Ascending aorta (tissue), 2 donors: ENCODE data around the gene KRTAP4-3. TPM values are rescaled to one million over a fixed set of nuclear protein-coding genes. Genes with fewer than 3 reads are reported as not detected.
"Not testable (repeated sequence)": the region's sequence is repeated elsewhere in the genome, so short reads cannot be mapped to it uniquely, and the experiment has no call there.

Experiments
- DNase-seq, 2 donors: peaks; one replicate each; pipeline ENCODE4 v3.0.0-alpha.2; 2019; ENCODE audit warnings: low spot score in 2 of 2
- H3K27ac ChIP-seq, 2 donors: fragments of 200-600 bp; sonication (generic); one replicate each; pipeline ENCODE4 v1.5.1; 2016 to 2017; ENCODE audit warnings: mild to moderate bottlenecking in 1 of 2
- H3K27me3 ChIP-seq: fragments of 200-600 bp; sonication (generic); one replicate; pipeline ENCODE4 v1.5.1; 2017
- H3K36me3 ChIP-seq, 2 donors: fragments of 200-600 bp; sonication (generic); one replicate each; pipeline ENCODE4 v1.5.1; 2016
- H3K4me1 ChIP-seq, 2 donors: fragments of 200-600 bp; sonication (generic); one replicate each; pipeline ENCODE4 v1.5.1; 2016 to 2017; ENCODE audit warnings: mild to moderate bottlenecking in 1 of 2
- H3K4me3 ChIP-seq, 2 donors: fragments of 200-600 bp; sonication (generic); one replicate each; pipeline ENCODE4 v1.5.1; 2016 to 2017; ENCODE audit warnings: mild to moderate bottlenecking in 1 of 2
- H3K9me3 ChIP-seq, 2 donors: fragments of 200-600 bp; sonication (generic); one replicate each; pipeline ENCODE4 v1.5.1; 2016
- intact Hi-C: fragments of 100-400 bp; cut with DNase I; formaldehyde crosslinking; loops from one replicate; pipeline ENCODE4 v1.15.1; 2023
- total RNA-seq: library from RNA; depleted of rRNA; stranded (reverse); fragments of >200 nt; gene quantifications from one replicate; pipeline ENCODE4 v1.1.0, GENCODE V29; 2016
- TF ChIP-seq, protein P1 (sequence below), 3 experiments: fragments of 200-600 bp in 2 of 3; fragments of 450-650 bp in 1 of 3; sonication (generic) in 2 of 3; IDR thresholded peaks; one replicate each; pipeline ENCODE4 v1.5.1; 2016 to 2019; ENCODE audit warnings: antibody characterized with exemption in 3 of 3, mild to moderate bottlenecking in 1 of 3, moderate library complexity in 1 of 3

Gene KRTAP4-3
- total RNA-seq, 1 donor from 2014 or later: not detected

DNA sequence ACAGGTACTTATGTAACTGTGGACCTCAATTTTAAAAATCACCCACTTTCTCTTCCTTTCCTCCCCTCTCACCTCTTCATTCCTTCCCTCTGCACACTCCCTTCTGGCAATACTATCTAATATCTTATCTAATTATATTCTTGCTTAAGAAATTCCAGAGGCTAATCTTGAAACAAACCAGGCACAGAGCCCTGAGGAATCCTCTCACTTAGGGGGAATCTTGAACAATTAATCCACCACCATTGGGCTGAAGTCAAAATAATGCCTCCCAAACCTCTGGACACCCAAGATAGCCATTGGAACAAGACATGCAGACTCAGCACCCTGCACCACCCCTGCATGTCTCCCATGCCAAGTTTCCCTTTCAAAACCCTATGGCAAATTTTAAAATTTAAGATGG, 26.7 kb downstream of the KRTAP4-3 start:
- no peak overlapping the region for H3K4me3 ChIP-seq
- DNase-seq: no peak
- H3K36me3 ChIP-seq: no peaks in the 10 kb centered on the region
- H3K27ac ChIP-seq: no peak overlapping the region
- TF ChIP-seq, protein P1, sequence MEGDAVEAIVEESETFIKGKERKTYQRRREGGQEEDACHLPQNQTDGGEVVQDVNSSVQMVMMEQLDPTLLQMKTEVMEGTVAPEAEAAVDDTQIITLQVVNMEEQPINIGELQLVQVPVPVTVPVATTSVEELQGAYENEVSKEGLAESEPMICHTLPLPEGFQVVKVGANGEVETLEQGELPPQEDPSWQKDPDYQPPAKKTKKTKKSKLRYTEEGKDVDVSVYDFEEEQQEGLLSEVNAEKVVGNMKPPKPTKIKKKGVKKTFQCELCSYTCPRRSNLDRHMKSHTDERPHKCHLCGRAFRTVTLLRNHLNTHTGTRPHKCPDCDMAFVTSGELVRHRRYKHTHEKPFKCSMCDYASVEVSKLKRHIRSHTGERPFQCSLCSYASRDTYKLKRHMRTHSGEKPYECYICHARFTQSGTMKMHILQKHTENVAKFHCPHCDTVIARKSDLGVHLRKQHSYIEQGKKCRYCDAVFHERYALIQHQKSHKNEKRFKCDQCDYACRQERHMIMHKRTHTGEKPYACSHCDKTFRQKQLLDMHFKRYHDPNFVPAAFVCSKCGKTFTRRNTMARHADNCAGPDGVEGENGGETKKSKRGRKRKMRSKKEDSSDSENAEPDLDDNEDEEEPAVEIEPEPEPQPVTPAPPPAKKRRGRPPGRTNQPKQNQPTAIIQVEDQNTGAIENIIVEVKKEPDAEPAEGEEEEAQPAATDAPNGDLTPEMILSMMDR (IDR thresholded peaks at IDR 0.05): no peak
- peaks cover 3% of the 10 kb centered on the region in 2 donors for H3K9me3 ChIP-seq
- no peaks in the 10 kb centered on the region for H3K4me1 ChIP-seq
- intact Hi-C loops: no loop called here
- H3K27me3 ChIP-seq: no peaks in the 10 kb centered on the region

- intact Hi-C loops: no loop called here
- no peak for DNase-seq
- Histone ChIP-seq H3K27me3 (no peaks in the 10 kb centered on the region), H3K27ac (no peak within 1 kb of the TSS), H3K4me3 (no peak within 1 kb of the TSS), H3K4me1 (no peaks in the 10 kb centered on the region), H3K9me3 (peaks cover 3% of the 10 kb centered on the region in 2 donors), H3K36me3 (no peaks in the 10 kb centered on the region)
- TF ChIP-seq, protein P1 (IDR thresholded peaks at IDR 0.05): no peak
These were observed 27.5 kb downstream of the KRTAP4-3 start, which contains the start of gene KRTAP4-6 for GRCh38 chr17:41140360-41141131. Gene KRTAP4-6, minus strand, starts transcription at chr17:41140544. Its CDS starts 57 bp downstream, at chr17:41140487.

GRCh38 chr17:41139865-41140264, 28.2 kb downstream of the KRTAP4-3 start:
- H3K4me3 ChIP-seq, H3K27ac ChIP-seq, H3K9me3 ChIP-seq, intact Hi-C loops, DNase-seq, H3K27me3 ChIP-seq, H3K4me1 ChIP-seq, H3K36me3 ChIP-seq: not testable (repeated sequence)

DNA sequence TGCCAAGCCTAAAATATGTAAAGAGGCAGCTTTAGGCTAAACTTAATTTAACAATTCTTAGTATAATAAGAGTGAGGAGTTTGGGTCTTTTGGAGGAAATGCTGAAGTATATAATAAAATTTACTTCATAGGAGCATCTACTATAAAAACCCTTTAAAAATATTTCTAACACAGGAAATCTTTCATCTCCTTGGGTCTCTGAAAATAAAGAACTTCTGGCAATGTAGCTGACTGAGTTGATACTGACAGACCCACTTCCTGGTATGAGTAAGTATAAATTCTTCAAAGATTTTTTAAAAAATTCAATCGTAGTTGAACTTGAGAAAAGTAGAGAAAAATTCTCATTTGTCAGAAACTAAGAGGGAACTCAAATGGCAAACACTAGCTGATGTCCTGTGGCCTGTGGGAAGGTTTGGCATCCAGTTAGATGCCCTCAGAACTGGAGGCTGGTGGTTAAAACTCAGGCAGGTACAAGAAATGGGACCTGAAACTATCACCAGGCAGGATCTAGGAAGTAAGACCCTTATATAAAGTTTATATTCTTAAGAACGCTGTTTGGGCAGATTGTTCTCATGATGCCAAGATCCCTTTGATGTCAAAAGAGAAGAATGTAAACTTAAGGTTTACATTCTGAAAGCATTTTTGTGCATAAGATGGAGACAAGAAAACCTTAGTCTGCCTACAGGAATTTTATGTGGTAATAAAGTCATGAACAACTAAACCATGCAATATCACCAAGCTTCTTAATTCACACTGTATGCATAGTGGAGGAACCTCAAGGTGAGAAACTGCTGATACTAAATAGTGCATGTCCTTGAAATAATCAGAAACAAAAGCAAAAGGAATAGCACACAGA, 33.9 kb downstream of the KRTAP4-3 start:
- peaks cover 0 to 10% of the 10 kb centered on the region in 2 donors for H3K9me3 ChIP-seq
- H3K27ac ChIP-seq: no peak overlapping the region
- intact Hi-C loops: no loop called here
- H3K36me3 ChIP-seq: no peaks in the 10 kb centered on the region
- H3K4me3 ChIP-seq: no peak overlapping the region
- no peak for DNase-seq
- TF ChIP-seq, protein P1 (IDR thresholded peaks at IDR 0.05): no peak
- H3K4me1 ChIP-seq: no peaks in the 10 kb centered on the region
- no peaks in the 10 kb centered on the region for H3K27me3 ChIP-seq

DNA sequence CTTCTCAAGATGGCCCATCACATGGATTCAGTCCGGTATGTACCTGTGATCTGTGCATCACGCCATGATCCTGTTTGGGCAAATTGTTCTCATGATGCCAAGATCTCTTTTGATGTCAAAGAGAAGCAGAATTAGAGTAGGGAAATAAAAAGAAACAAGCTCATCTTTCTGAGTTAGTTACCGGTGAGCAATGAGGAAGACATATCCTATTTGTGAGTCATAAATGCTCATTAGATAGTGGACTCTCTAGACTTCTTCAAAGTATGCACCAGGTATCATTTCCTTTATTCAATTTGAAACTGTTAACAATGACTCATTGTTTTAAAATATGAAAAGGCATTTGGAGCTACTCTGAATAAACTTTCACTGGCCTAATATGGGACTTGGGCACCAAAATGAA, 36.0 kb downstream of the KRTAP4-3 start:
- no peak overlapping the region for H3K4me3 ChIP-seq
- no peak overlapping the region for H3K27ac ChIP-seq
- H3K36me3 ChIP-seq: no peaks in the 10 kb centered on the region

More for the DNA sequence above, 36.0 kb downstream of the KRTAP4-3 start:
- Histone ChIP-seq H3K4me1 (no peaks in the 10 kb centered on the region), H3K9me3 (peaks cover 0 to 7% of the 10 kb centered on the region in 2 donors), H3K27me3 (no peaks in the 10 kb centered on the region)
- intact Hi-C loops: no loop called here
- DNase-seq: no peak
- TF ChIP-seq, protein P1 (IDR thresholded peaks at IDR 0.05): no peak
